Activated CD8-positive, alpha-beta memory T cell treated with anti-CD3 and anti-CD28 coated beads, Interleukin-2, amount 50 U/mL, for 48 hours (primary cell): Measurements from ENCODE around the gene RGMB.

ENCODE experiments used
- DNase-seq: peaks from one replicate; pipeline ENCODE4 v3.0.0-alpha.2; 2020

Gene RGMB

GRCh38 chr5:98836175-98836574 lies 62.7 kb downstream of the RGMB start:
- DNase-seq = no peak

GRCh38 chr5:98839469-98840383 lies 66.3 kb downstream of the RGMB start:
- no peak for DNase-seq

- DNase-seq = no peak
These were observed 67.5 kb downstream of the RGMB start for GRCh38 chr5:98840946-98841345.

GRCh38 chr5:98843481-98843880 lies 70.0 kb downstream of the RGMB start:
- no peak for DNase-seq

- no peak for DNase-seq
These were observed 71.4 kb downstream of the RGMB start for GRCh38 chr5:98844865-98845264.

GRCh38 chr5:98845878-98846277 lies 72.4 kb downstream of the RGMB start:
- DNase-seq = no peak
